GM12875 (cell line): ENCODE measurements around the gene FNDC11.
A peak's percentile ranks its signal among the peaks of the same experiment; 100 is the strongest.

Experiments
- H3K4me3 ChIP-seq: one replicate; pipeline ENCODE4 v1.5.1; 2011; ENCODE audit warnings: low read depth, low read length, control low read depth
- TF ChIP-seq, protein P1 (sequence below): IDR thresholded peaks from 2 replicates; pipeline ENCODE4 v1.5.1; 2011; ENCODE audit warnings: low read depth, mild to moderate bottlenecking, control low read depth, inconsistent platforms, low read length, moderate library complexity, borderline replicate concordance; ENCODE audit not compliant: insufficient read depth

Gene FNDC11

GRCh38 chr20:63549679-63550282, 4.2 kb upstream of the FNDC11 start:
- TF ChIP-seq, protein P1, sequence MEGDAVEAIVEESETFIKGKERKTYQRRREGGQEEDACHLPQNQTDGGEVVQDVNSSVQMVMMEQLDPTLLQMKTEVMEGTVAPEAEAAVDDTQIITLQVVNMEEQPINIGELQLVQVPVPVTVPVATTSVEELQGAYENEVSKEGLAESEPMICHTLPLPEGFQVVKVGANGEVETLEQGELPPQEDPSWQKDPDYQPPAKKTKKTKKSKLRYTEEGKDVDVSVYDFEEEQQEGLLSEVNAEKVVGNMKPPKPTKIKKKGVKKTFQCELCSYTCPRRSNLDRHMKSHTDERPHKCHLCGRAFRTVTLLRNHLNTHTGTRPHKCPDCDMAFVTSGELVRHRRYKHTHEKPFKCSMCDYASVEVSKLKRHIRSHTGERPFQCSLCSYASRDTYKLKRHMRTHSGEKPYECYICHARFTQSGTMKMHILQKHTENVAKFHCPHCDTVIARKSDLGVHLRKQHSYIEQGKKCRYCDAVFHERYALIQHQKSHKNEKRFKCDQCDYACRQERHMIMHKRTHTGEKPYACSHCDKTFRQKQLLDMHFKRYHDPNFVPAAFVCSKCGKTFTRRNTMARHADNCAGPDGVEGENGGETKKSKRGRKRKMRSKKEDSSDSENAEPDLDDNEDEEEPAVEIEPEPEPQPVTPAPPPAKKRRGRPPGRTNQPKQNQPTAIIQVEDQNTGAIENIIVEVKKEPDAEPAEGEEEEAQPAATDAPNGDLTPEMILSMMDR: no peak
- no peak overlapping the region for H3K4me3 ChIP-seq

DNA sequence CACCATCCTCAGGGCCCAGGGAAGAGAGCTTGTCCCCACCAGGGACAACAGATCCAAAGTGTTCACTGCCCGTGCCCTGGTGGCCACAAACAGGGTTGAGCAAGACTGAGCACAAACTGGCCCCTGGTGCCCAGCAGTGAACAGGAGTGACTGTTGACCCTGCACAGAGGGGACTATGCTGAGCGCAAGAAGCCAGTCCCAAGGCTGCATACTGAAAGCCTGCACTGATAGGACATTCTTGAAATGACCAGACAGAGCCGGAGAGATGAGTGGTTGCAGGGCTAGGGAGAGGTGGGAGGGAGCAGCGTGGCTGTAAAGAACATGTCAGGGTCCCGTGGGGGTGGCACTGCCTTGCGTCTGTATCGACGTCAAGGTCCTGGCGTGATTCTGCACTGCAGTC, 2.9 kb upstream of the FNDC11 start:
- no peak overlapping the region for H3K4me3 ChIP-seq
- TF ChIP-seq, protein P1: no peak

DNA sequence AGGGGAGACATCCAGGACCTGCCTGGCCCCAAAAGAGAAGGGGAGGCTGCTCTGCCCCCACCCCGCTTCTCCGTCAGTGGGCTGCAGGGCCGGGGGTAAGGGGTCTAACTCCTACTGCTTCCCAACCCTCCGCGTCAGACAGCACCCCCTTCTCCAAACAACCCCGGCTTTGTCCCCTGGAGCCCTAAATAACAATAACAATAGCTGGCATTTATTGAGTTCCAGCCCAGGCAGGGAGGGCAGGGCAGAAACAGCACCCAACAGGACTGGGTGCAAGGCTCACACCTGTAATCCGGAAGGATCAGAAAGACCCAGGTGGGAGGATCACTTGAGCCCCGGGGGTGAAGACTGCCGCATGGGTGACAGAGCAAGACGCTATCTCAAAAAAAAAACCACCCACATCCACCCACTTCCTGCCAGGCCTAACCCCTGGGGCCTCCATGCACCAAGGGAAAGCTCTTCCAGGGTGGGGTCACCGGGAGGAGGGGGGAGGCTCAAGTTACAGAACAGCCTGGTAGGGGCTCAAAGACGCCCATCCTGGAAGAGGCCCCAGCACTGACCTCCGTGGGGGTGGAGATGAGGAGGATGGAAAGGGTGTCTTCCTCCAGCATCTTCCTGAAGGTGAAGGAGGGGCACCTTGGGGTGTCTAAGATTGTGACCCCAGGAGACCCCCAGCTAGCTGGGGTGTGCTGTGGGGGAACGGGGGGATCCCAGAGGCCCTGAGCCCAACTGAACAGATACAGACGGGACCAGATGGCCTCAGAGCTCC, 1.3 kb upstream of the FNDC11 start:
- no peak overlapping the region for H3K4me3 ChIP-seq

GRCh38 chr20:63553251-63553932, 567 bp upstream of the FNDC11 start:
- H3K4me3 ChIP-seq: peak overlapping the region; percentile 57

More for the DNA sequence above, 1.3 kb upstream of the FNDC11 start:
- TF ChIP-seq, protein P1: no peak

DNA sequence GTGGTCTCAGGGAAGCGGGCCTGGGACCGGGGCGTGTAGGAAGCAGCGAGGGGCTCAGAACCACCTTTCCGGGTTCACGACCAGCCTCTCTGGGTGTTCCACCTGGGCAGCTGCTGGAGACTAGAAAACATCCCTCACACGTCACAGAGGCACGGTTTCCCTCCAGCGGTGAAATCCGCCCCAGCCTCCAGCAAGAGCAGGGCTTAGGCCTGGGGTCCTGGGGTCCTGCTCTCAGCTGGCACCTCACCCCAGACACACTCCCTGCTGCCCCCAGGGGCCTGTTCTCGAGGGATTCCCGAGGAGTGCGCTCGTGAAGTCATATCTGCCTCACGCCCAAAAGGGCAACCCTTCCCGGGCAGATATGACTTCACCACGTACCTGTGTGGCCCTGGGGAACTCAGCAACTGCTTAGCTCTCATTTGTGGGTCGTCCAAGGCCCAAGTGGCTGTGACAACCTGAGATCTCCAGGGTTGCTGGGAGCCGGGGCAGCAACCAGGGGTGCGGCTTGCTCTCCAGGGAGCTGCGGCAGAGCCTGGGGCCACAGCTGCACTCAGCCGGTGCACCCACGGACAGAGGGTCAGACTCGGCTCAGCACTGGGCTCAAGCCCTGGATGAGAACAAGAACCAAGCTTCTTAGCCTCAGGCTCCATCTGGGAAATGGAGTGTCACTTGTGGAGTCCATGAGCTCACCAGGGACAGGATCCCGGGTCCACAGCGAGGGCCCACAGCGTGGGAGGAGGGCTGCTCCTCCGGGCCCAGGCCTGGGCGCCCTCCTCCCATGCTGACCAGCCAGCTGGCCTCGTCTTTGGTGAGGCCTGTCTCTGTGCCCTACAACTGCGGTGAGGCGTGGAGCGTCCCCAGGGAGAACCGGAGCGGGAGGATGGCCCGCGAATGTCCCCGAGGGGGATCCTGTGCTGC, 661 bp downstream of the FNDC11 start:
- TF ChIP-seq, protein P1: no peak
- H3K4me3 ChIP-seq: no peak overlapping the region

More at GRCh38 chr20:63553251-63553932, 567 bp upstream of the FNDC11 start:
- TF ChIP-seq, protein P1: no peak

DNA sequence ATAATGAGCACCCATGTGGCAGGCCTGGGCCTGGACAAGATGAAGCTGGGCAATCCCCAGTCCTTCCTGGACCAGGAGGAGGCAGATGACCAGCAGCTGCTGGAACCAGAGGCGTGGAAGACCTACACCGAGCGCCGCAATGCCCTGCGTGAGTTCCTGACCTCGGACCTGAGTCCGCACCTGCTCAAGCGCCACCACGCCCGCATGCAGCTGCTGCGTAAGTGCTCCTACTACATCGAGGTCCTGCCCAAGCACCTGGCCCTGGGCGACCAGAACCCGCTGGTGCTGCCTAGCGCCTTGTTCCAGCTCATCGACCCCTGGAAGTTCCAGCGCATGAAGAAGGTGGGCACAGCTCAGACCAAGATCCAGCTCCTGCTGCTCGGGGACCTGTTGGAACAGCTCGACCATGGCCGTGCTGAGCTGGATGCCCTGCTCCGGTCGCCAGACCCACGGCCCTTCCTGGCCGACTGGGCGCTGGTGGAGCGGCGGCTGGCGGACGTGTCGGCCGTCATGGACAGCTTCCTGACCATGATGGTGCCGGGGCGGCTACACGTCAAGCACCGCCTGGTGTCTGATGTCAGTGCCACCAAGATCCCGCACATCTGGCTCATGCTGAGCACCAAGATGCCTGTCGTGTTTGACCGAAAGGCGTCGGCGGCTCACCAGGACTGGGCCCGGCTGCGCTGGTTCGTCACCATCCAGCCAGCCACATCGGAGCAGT, 1.9 kb downstream of the FNDC11 start:
- TF ChIP-seq, protein P1: no peak

More for the DNA sequence above, 1.9 kb downstream of the FNDC11 start:
- no peak overlapping the region for H3K4me3 ChIP-seq
